Activated CD4-positive, alpha-beta T cell treated with anti-CD3 and anti-CD28 coated beads for 4 hours (primary cell): ENCODE data around the gene LSG1.
"Not testable (repeated sequence)": the region's sequence is repeated elsewhere in the genome, so short reads cannot be mapped to it uniquely, and the experiment has no call there.

Experiments
- DNase-seq, 2 donors: peaks; one replicate each; pipeline ENCODE4 v3.0.0-alpha.2; 2020

Gene LSG1

DNA sequence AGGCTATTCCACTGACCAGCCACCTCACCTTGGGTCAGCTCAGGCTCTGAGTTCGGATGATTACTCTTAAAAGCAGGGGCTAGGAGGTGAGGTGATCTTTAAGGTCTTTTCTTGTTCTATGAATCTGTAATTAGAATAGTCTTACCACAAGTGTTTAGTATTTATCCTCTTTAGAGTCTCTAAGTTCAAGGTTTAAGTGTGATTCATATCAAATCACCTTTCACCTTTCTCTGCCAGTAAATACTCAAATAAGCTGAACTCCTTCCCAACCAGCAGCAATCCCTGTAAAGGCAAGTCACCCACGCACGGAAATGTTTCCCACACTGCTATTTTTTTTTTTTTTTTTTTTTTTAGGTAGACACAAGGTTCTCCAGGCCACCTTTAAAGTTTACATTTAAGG is 24.2 kb downstream of the LSG1 start:
- DNase-seq = no peak

GRCh38 chr3:194642769-194643168 is 29.2 kb downstream of the LSG1 start:
- DNase-seq = no peak

- peak; percentile 25 to 30 for DNase-seq
Measured at GRCh38 chr3:194640829-194641228, 31.2 kb downstream of the LSG1 start.

DNA sequence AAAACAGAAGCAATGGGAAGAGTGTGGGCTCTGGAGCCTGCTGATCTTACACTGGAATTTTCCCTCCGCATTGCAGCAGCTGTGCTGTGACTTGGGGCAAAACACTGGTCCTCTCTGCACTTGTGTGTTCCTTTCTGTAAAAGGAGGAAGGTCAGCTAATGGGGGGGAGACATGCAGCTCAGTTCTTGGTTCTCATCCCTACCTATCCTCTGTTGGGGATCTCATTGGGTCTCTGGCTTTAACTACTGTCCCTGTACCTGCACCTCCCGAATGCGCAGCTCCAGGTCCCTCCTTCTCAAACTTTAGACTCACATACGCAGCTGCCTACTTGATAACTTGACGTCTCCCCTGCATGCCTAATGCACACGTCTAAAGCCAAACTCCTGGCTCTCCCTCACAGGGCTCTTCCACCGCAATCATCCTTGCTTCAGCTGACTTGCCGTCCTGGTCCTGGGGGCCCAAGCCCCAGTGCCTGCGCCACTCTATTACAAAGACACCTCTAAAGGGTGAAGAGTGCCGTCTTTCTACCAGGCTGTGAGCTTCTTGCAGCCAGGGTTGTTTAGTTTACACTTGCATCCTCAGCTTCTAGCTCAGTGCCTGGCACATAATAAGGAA is 32.9 kb downstream of the LSG1 start:
- no peak for DNase-seq

DNA sequence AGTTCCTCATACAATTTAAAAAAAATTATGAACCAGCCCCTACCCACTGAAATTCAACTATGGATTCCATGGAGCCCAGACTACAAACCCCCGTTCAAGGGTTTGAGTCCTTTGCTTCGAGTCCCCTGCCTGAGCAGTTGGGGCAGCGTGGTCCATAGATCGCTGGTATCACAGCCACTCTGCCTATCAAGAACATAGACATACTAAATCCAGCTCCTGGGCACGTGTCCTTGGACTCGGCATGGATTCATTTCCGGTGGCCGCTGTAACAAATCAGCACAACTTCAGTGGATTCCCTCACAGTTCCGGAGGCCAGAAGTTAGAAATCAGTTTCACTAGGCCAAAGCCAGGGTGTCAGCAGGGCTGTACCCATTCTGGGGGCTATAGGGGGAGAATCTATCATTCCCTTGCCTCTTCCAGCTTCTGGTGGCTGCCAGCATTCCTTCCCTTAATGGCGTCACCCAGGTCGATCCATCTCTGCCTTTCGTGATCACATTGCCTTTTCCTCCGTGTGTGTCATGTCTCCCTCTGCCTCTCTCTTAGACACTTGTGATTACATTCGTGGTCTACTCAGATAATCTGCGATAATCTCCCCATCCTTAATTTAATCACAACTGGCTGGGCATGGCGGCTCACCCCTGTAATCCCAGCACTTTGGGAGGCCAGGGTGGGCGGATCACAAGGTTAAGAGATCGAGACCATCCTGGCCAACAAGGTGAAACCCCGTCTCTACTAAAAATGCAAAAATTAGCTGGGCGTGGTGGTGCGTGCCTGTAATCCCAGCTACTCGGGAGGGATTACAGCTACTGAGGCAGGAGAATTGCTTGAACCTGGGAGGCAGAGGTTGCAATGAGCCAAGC is 34.2 kb downstream of the LSG1 start:
- no peak for DNase-seq

DNA sequence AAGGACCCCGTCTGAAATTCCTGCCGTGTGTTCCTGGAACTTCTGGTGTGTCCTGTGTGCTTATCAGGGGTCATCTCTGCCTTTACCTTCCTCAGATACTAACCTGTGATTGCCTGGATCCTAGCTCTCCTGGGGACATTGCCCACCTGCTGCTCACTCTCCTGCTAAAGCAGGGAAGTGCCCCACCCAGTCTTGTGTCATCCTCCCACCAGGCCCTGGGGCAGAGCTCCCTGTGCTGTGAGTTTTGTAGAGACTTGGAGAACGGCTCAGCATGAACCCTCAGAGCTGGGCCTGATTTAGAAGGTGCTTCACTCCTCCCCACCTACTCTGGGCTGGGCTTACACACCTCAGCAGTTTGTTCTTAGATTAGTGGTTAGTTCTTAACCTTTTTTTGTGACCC is 34.9 kb downstream of the LSG1 start:
- no peak for DNase-seq

GRCh38 chr3:194633349-194634004 is 38.5 kb downstream of the LSG1 start, which contains the start of gene TMEM44:
Gene TMEM44, minus strand, starts transcription at chr3:194633419. Its CDS starts 204 bp downstream, at chr3:194633215.
- peak; percentile 42 to 52 for DNase-seq

GRCh38 chr3:194632809-194633348 is 39.1 kb downstream of the LSG1 start:
- peak in 1 of 2 donors; percentile 3 for DNase-seq

DNA sequence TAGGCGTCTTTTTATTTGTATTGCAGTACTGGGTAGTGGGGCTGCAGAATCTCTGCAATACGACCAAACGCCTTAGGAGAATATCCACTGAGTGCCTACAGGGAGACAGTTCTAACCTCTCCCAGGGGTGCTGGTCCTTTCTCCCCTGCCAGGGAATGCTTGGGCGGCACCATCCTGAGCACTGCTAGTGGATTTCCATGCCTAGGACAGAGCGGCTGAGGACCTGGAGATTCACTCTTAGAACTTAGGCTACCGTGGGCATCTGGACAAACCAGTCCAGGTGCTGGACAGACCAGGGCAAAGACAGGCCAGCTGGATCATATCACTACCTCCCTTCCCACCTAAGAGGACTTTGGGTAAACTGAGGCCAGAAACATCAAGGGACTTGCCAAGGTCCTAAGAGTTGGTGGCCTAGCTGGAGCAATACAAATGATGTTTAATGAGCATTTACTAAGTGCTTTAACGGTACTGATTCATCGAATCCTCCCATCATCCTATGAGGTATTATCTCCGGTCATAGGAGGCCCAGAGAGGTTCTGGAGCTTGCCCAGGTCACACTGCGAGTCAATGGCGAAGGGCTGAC is 39.7 kb downstream of the LSG1 start:
- DNase-seq = no peak

GRCh38 chr3:194631696-194632095 is 40.3 kb downstream of the LSG1 start:
- no peak for DNase-seq

GRCh38 chr3:194630681-194631080 is 41.3 kb downstream of the LSG1 start:
- not testable (repeated sequence) for DNase-seq

DNA sequence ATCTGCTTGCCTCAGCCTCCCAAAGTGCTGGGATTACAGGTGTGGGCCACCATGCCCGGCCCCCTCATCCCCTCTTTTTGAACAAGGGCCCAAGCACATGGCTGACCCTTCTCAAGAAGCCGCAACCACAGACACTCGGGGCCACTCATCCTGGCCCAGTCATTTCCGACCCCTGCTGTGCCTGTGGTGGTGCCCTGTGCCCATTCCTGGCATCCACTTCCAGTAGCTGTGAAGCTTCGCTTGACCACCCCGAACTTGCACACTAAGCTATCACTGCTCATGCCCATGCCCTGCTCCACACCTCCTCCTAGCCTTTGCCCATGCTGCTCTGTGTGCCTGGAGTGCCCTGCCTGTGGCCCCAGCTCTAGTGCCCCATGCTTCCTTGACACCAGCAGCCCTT is 47.0 kb downstream of the LSG1 start:
- DNase-seq = no peak

DNA sequence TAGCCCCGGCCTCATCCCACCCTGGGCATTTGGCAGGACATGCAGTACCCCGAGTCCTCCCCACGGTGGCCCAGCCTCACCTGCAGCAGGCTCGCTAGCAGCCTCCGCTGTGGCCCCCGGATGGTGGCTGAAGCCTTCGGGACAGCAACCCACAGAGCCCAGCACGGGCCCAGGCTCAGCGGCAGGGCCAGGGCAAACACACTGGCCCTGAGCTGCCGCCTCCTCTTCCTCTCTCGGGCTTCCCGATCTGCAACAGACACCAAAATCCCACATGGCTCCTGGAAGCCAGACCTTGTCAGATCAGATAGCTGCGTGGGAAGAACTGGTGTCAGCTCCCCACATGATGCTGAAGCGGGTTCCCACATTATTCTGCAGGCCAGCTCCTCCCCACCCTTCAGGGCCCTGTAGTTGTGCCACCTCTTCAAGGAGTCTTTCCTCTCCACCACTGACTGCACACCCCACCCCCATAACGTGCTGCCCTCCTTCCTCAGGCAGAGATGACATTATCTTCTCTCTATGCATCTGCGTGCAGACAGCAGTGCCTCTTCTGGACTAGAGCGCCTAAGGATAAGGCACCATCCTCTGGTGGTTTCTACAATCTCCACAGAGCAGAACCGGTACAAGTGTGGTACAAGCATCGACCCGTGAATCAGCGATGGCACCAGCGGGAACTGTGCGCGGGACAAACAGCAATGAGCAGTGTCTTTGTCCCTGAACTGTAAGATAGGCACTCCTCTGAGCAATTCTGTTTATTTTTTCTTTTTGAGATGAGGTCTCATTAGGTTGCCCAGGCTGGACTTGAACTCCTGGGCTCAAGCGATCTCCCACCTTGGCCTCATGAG is 48.3 kb downstream of the LSG1 start:
- DNase-seq = no peak

DNA sequence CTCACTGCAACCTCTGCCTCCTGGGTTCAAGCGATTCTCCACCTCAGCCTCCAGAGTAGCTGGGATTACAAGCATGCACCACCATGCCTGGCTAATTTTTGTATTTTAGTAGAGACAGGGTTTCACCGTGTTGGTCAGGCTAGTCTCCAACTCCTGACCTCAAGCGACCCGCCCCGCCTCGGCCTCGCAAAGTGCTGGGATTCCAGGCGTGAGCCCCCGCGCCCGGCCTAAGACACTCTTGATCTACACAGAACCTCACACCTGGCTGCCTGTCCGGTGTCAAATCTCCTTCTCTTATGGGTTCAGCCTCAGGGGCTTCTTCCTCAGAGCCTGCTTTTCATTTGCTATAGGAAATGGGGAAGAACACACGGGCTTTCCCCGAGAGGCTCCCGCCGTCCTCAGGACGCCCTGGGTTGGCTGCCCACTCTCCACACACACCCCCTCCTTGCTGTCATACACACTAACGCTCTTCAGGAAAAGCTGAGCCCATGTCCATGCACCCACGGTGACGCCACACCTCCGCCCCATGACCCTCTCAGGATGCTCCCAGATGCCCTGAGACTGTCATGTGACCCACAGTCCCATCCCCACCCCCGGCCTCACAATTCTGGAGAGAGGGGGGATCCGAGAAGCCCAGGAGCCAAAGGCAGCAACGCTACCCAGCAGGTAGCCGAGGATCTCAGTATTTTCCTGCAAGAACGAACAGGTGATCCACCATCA is 49.2 kb downstream of the LSG1 start:
- no peak for DNase-seq

- no peak for DNase-seq
Measured at GRCh38 chr3:194621947-194622346, 50.0 kb downstream of the LSG1 start.

GRCh38 chr3:194620196-194620595 is 51.8 kb downstream of the LSG1 start:
- DNase-seq = no peak

DNA sequence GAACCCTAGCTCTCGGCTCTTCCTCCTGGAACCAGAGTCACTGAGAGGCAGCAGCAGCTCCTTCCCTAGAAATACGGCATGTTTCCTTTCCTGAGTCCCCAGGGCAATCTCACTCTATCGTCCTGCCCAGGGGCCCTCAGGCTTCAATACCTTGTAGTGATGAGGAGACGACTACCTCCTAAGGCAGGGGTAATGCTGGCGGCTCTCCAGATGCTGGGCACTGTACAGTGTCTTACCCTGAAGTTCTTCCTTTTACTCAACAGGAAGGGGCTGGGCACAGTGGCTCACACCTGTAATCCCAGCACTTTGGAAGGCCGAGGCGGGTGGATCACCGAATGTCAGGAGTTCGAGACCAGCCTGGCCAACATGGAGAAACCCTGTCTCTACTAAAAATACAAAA is 52.2 kb downstream of the LSG1 start:
- no peak for DNase-seq

DNA sequence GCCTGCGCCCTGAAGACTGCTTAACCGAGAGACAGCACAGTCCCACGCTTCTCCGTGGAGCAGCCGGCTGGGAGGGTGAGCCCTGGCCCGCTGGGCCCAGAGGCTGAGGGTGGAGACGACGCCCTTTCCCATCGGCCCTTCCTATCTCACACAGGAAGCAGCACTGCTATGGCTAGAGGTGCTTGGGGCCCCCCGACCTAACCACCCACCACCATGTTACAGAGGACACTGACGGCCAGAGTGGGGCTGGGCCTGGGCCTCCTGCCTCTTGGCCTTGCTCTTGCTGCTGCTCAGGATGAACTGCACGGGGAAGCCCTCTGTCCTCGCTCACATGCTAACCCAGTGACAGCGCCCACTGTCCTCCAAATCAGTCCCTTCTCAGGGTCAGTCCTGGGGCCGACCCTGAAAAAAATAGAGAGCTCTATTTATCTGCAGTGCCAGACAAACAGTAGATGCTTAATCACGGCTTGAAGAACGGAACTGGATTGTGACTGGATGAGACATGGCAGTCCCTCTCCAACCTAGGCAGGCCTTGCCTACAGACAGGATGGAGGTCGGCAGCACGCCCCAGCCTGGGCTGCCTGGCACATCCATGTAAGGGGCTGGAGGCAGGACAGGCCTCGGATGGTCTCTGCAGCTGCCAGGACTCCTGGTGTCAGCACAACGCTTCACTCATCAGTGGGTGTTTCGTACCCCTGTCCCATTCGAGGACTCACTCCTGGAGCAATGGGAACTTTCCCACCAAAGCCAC is 53.0 kb downstream of the LSG1 start:
- no peak for DNase-seq

GRCh38 chr3:194617827-194618226 is 54.2 kb downstream of the LSG1 start:
- DNase-seq = no peak

GRCh38 chr3:194617143-194617671 is 54.8 kb downstream of the LSG1 start:
- DNase-seq = no peak
